ENCODE measurements around the gene EPN2.

EPN2 gene

DNA sequence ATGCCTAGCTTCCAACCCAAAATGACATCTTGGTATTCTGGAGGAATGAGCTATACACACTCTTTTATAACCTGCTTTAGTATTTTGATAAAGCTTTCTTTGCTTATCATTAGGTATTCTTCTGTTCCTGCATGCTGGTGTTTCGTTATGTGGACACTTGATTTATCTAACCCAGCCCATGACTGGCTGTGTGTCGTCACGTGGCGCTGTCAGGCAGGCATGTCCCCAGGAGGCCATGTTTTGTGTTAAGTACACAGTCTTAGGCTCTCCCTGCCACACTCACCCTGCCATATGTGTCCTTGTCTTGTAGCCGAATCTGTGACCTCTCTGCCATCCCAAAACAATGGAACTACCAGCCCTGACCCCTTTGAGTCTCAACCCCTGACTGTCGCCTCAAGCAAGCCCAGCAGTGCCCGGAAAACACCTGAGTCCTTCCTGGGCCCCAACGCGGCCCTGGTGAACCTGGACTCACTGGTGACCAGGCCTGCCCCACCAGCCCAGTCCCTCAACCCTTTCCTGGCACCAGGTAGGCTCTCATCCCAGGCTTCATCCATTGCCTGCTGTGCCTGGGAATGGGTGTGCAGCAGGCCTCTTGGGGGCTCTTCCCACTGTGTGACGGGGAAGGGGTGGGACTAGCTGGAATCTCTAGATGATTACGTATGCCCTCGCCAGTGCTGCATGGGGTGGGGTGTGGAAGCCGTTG is 94.5 kb downstream of the EPN2 start:
- Histone ChIP-seq H3K4me2 (ENCODE audit: low read depth, low read length, poor library complexity, severe bottlenecking) (no peak overlapping the region), H3K27me3 (ENCODE audit: low read length) (no peaks in the 10 kb centered on the region), H3K9me3 (ENCODE audit: insufficient read depth, low read length) (no peaks in the 10 kb centered on the region), H3F3A (ENCODE audit: insufficient read depth) (no peaks in the 10 kb centered on the region), H4K20me1 (ENCODE audit: low read depth, low read length) (no peaks in the 10 kb centered on the region), H3K9ac (ENCODE audit: low read length) (no peak overlapping the region), H3K36me3 (ENCODE audit: low read length) (no peaks in the 10 kb centered on the region), H2AFZ (ENCODE audit: low read depth, low read length, severe bottlenecking) (no peak overlapping the region), H3K27ac (ENCODE audit: low read depth, low read length) (no peak overlapping the region), H3K79me2 (ENCODE audit: insufficient read depth, low read length) (no peaks in the 10 kb centered on the region), H3K9me2 (replicated peaks; ENCODE audit: insufficient read depth, low read length) (no peaks in the 10 kb centered on the region), H3K4me3 (ENCODE audit: insufficient read depth, low read length, poor library complexity, severe bottlenecking) (no peak overlapping the region)
- TF ChIP-seq, protein P1, sequence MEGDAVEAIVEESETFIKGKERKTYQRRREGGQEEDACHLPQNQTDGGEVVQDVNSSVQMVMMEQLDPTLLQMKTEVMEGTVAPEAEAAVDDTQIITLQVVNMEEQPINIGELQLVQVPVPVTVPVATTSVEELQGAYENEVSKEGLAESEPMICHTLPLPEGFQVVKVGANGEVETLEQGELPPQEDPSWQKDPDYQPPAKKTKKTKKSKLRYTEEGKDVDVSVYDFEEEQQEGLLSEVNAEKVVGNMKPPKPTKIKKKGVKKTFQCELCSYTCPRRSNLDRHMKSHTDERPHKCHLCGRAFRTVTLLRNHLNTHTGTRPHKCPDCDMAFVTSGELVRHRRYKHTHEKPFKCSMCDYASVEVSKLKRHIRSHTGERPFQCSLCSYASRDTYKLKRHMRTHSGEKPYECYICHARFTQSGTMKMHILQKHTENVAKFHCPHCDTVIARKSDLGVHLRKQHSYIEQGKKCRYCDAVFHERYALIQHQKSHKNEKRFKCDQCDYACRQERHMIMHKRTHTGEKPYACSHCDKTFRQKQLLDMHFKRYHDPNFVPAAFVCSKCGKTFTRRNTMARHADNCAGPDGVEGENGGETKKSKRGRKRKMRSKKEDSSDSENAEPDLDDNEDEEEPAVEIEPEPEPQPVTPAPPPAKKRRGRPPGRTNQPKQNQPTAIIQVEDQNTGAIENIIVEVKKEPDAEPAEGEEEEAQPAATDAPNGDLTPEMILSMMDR (IDR thresholded peaks at IDR 0.05; ENCODE audit: insufficient read depth, low read length, poor library complexity, severe bottlenecking) = no peak
- no peak for TF ChIP-seq EZH2phosphoT487 (conservative IDR thresholded peaks at IDR 0.05; ENCODE audit: low read length)

- no peaks in the 10 kb centered on the region for H3K27me3 ChIP-seq (ENCODE audit: low read length)
- no peak overlapping the region for H2AFZ ChIP-seq (ENCODE audit: low read depth, low read length, severe bottlenecking)
- H3K4me2 ChIP-seq (ENCODE audit: low read depth, low read length, poor library complexity, severe bottlenecking) = no peak overlapping the region
- no peaks in the 10 kb centered on the region for H3K79me2 ChIP-seq (ENCODE audit: insufficient read depth, low read length)
- no peaks in the 10 kb centered on the region for H4K20me1 ChIP-seq (ENCODE audit: low read depth, low read length)
- no peak overlapping the region for H3K27ac ChIP-seq (ENCODE audit: low read depth, low read length)
- no peaks in the 10 kb centered on the region for H3K9me2 ChIP-seq (replicated peaks; ENCODE audit: insufficient read depth, low read length)
- no peak for TF ChIP-seq EZH2phosphoT487 (conservative IDR thresholded peaks at IDR 0.05; ENCODE audit: low read length)
- TF ChIP-seq, protein P1 (IDR thresholded peaks at IDR 0.05; ENCODE audit: insufficient read depth, low read length, poor library complexity, severe bottlenecking) = no peak
- H3K9me3 ChIP-seq (ENCODE audit: insufficient read depth, low read length) = no peaks in the 10 kb centered on the region
- H3K36me3 ChIP-seq (ENCODE audit: low read length) = no peaks in the 10 kb centered on the region
- H3K9ac ChIP-seq (ENCODE audit: low read length) = no peak overlapping the region
- no peaks in the 10 kb centered on the region for H3F3A ChIP-seq (ENCODE audit: insufficient read depth)
- no peak overlapping the region for H3K4me3 ChIP-seq (ENCODE audit: insufficient read depth, low read length, poor library complexity, severe bottlenecking)
Observed at GRCh38 chr17:19332371-19333131, 95.4 kb downstream of the EPN2 start.

DNA sequence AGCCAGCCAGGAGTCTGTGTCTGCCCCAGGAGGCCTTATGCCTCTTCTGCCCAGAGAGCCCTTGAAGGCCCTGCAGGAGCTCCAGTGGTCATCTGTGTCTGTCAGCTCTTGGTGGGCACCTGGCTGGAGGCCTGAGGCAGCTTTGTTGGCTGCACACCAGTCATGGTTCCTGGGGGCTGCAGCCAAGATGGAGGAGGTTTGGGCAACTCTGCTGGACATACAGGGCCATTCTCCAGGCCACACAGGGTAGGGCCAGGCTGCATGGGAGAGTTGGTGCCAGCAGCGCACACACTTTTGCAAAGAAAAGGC is 95.9 kb downstream of the EPN2 start:
- H3F3A ChIP-seq (ENCODE audit: insufficient read depth) = no peaks in the 10 kb centered on the region
- H3K4me3 ChIP-seq (ENCODE audit: insufficient read depth, low read length, poor library complexity, severe bottlenecking) = no peak overlapping the region
- H3K36me3 ChIP-seq (ENCODE audit: low read length) = no peaks in the 10 kb centered on the region
- no peaks in the 10 kb centered on the region for H4K20me1 ChIP-seq (ENCODE audit: low read depth, low read length)
- no peaks in the 10 kb centered on the region for H3K9me2 ChIP-seq (replicated peaks; ENCODE audit: insufficient read depth, low read length)
- no peaks in the 10 kb centered on the region for H3K79me2 ChIP-seq (ENCODE audit: insufficient read depth, low read length)
- H3K9ac ChIP-seq (ENCODE audit: low read length) = no peak overlapping the region
- H3K9me3 ChIP-seq (ENCODE audit: insufficient read depth, low read length) = no peaks in the 10 kb centered on the region
- no peak overlapping the region for H3K27ac ChIP-seq (ENCODE audit: low read depth, low read length)
- H2AFZ ChIP-seq (ENCODE audit: low read depth, low read length, severe bottlenecking) = no peak overlapping the region
- no peak overlapping the region for H3K4me2 ChIP-seq (ENCODE audit: low read depth, low read length, poor library complexity, severe bottlenecking)
- TF ChIP-seq, protein P1 (IDR thresholded peaks at IDR 0.05; ENCODE audit: insufficient read depth, low read length, poor library complexity, severe bottlenecking) = no peak
- no peak for TF ChIP-seq EZH2phosphoT487 (conservative IDR thresholded peaks at IDR 0.05; ENCODE audit: low read length)
- no peaks in the 10 kb centered on the region for H3K27me3 ChIP-seq (ENCODE audit: low read length)

Data from SU-DHL-6 (cell line).